HepG2 (cell line): Measurements from ENCODE around the gene MDP1. TPM values are rescaled to one million over a fixed set of nuclear protein-coding genes. Genes with fewer than 3 reads are reported as not detected.

ENCODE experiments used
- MEF2D ChIP-seq: sonication (generic); formaldehyde crosslinking; IDR thresholded peaks from 2 replicates; pipeline ENCODE4 v1.5.1; 2020; ENCODE audit warnings: mild to moderate bottlenecking, missing genetic modification reagents
- SALL1 ChIP-seq: sonication (generic); formaldehyde crosslinking; IDR thresholded peaks from 2 replicates; pipeline ENCODE4 v1.8.0; 2022; ENCODE audit warnings: mild to moderate bottlenecking, missing genetic modification reagents
- SMARCE1 ChIP-seq: fragments of 450-650 bp; IDR thresholded peaks from 2 replicates; pipeline ENCODE4 v1.6.1; 2017; ENCODE audit warnings: borderline replicate concordance
- SPEN ChIP-seq: sonication (generic); formaldehyde crosslinking; IDR thresholded peaks from 2 replicates; pipeline ENCODE4 v1.5.1; 2020; ENCODE audit warnings: low read depth, mild to moderate bottlenecking, missing genetic modification reagents
- TBL1XR1 ChIP-seq: fragments of 150-350 bp; IDR thresholded peaks from 2 replicates; pipeline ENCODE4 v1.6.1; 2014; ENCODE audit warnings: borderline replicate concordance, low read length; ENCODE audit not compliant: partially characterized antibody
- TSC22D2 ChIP-seq: sonication (generic); formaldehyde crosslinking; IDR thresholded peaks from 2 replicates; pipeline ENCODE4 v1.5.1; 2020; ENCODE audit warnings: missing genetic modification reagents, mild to moderate bottlenecking, borderline replicate concordance
- ZNF260 ChIP-seq: sonication (generic); formaldehyde crosslinking; IDR thresholded peaks from 2 replicates; pipeline ENCODE4 v1.4.0; 2020; ENCODE audit warnings: missing genetic modification reagents, low read depth, mild to moderate bottlenecking, borderline replicate concordance
- ZNF350 ChIP-seq: sonication (generic); formaldehyde crosslinking; IDR thresholded peaks from 2 replicates; pipeline ENCODE4 v1.4.0; 2020; ENCODE audit warnings: mild to moderate bottlenecking, low read depth, missing genetic modification reagents, borderline replicate concordance
- ZNF501 ChIP-seq: sonication (generic); formaldehyde crosslinking; IDR thresholded peaks from 2 replicates; pipeline ENCODE4 v1.5.1; 2020; ENCODE audit warnings: mild to moderate bottlenecking, moderate library complexity, missing genetic modification reagents
- ZNF512B ChIP-seq: sonication (generic); formaldehyde crosslinking; IDR thresholded peaks from 2 replicates; pipeline ENCODE4 v1.5.1; 2020; ENCODE audit warnings: missing genetic modification reagents, mild to moderate bottlenecking, borderline replicate concordance
- ZNF569 ChIP-seq: sonication (generic); formaldehyde crosslinking; IDR thresholded peaks from 2 replicates; pipeline ENCODE4 v1.5.0; 2020; ENCODE audit warnings: mild to moderate bottlenecking, missing genetic modification reagents, moderate library complexity, borderline replicate concordance
- ZNF724P ChIP-seq: sonication (generic); formaldehyde crosslinking; IDR thresholded peaks from 2 replicates; pipeline ENCODE4 v1.8.0; 2022; ENCODE audit warnings: missing genetic modification reagents, borderline replicate concordance
- ZNF784 ChIP-seq: sonication (generic); formaldehyde crosslinking; IDR thresholded peaks from 2 replicates; pipeline ENCODE4 v1.5.1; 2020; ENCODE audit warnings: missing genetic modification reagents, mild to moderate bottlenecking, borderline replicate concordance
- ZSCAN5A ChIP-seq: sonication (generic); formaldehyde crosslinking; IDR thresholded peaks from 2 replicates; pipeline ENCODE4 v1.8.0; 2022; ENCODE audit warnings: mild to moderate bottlenecking, missing genetic modification reagents, borderline replicate concordance
- polyA plus RNA-seq, 8 experiments: library from polyadenylated mRNA; depleted of rRNA in 3 of 8; stranded (reverse) in 7 of 8; unstranded in 1 of 8; fragments of >200 nt; fragmentation: Illumina TruSeq in 4 of 8; extraction: Trizol in 4 of 8; gene quantifications; 2 replicates each; pipeline versions ENCODE4 v1.2.1 to v1.2.3, GENCODE V29; 2011 to 2016; ENCODE audit warnings: low read depth in 4 of 8, missing spikeins in 1 of 8, mixed read lengths in 1 of 8; ENCODE audit not compliant: insufficient read depth in 1 of 8
- total RNA-seq, 5 experiments: library from RNA; depleted of rRNA; stranded (reverse); fragments of >200 nt; fragmentation: Illumina TruSeq; extraction: Trizol; gene quantifications; 2 replicates each; pipeline ENCODE4 v1.2.3, GENCODE V29; 2016; ENCODE audit warnings: low read depth in 1 of 5
- TF ChIP-seq, protein P1 (sequence below), 2 experiments: IDR thresholded peaks; 2 replicates each; pipeline ENCODE4 v1.6.1; 2011 to 2012; ENCODE audit warnings: low read length in 2 of 2, borderline replicate concordance in 1 of 2, low read depth in 1 of 2, mild to moderate bottlenecking in 1 of 2, moderate library complexity in 1 of 2
- TF ChIP-seq, protein P2 (sequence below): fragments of 450-650 bp; IDR thresholded peaks from 2 replicates; pipeline ENCODE4 v1.6.1; 2017

The MDP1 gene
- total and polyA plus RNA-seq, 2 of the 13 experiments (the other 11 are each of a cell fraction or from before 2014, with no cell fraction given): 44.1 to 48.7 TPM

- TF ChIP-seq, protein P1, sequence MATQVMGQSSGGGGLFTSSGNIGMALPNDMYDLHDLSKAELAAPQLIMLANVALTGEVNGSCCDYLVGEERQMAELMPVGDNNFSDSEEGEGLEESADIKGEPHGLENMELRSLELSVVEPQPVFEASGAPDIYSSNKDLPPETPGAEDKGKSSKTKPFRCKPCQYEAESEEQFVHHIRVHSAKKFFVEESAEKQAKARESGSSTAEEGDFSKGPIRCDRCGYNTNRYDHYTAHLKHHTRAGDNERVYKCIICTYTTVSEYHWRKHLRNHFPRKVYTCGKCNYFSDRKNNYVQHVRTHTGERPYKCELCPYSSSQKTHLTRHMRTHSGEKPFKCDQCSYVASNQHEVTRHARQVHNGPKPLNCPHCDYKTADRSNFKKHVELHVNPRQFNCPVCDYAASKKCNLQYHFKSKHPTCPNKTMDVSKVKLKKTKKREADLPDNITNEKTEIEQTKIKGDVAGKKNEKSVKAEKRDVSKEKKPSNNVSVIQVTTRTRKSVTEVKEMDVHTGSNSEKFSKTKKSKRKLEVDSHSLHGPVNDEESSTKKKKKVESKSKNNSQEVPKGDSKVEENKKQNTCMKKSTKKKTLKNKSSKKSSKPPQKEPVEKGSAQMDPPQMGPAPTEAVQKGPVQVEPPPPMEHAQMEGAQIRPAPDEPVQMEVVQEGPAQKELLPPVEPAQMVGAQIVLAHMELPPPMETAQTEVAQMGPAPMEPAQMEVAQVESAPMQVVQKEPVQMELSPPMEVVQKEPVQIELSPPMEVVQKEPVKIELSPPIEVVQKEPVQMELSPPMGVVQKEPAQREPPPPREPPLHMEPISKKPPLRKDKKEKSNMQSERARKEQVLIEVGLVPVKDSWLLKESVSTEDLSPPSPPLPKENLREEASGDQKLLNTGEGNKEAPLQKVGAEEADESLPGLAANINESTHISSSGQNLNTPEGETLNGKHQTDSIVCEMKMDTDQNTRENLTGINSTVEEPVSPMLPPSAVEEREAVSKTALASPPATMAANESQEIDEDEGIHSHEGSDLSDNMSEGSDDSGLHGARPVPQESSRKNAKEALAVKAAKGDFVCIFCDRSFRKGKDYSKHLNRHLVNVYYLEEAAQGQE (IDR thresholded peaks at IDR 0.05; ENCODE audit: borderline replicate concordance in 1 of 2, low read depth in 1 of 2, low read length in 2 of 2): 0 out of 4 replicates have a peak, but pooled peaks of 1 of the 2 experiments have one; percentile 33
- TF ChIP-seq ZNF260 (CRISPR knock-in tag): 0 out of 2 replicates have a peak, but pooled peaks have one; percentile 77
- peak; percentile 85 for TF ChIP-seq ZNF350 (CRISPR knock-in tag)
- TF ChIP-seq ZNF724P (CRISPR knock-in tag): peak; percentile 5; the same call in 1 of the 2 replicates
- no peak; the same call in 1 of the 2 replicates for TF ChIP-seq MEF2D (CRISPR knock-in tag)
- TF ChIP-seq TSC22D2 (CRISPR knock-in tag): no peak; the same call in none of the 2 replicates
- no peak for TF ChIP-seq SMARCE1
- TF ChIP-seq, protein P2, sequence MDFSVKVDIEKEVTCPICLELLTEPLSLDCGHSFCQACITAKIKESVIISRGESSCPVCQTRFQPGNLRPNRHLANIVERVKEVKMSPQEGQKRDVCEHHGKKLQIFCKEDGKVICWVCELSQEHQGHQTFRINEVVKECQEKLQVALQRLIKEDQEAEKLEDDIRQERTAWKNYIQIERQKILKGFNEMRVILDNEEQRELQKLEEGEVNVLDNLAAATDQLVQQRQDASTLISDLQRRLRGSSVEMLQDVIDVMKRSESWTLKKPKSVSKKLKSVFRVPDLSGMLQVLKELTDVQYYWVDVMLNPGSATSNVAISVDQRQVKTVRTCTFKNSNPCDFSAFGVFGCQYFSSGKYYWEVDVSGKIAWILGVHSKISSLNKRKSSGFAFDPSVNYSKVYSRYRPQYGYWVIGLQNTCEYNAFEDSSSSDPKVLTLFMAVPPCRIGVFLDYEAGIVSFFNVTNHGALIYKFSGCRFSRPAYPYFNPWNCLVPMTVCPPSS: no peak
- peak; percentile 66 for TF ChIP-seq SALL1 (CRISPR knock-in tag)
- TF ChIP-seq ZSCAN5A: peak; percentile 38; the same call in 1 of the 2 replicates
- TF ChIP-seq ZNF569 (CRISPR knock-in tag): peak; percentile 82; the same call in 1 of the 2 replicates
- TF ChIP-seq TBL1XR1: no peak
- peak; percentile 29 for TF ChIP-seq SPEN (CRISPR knock-in tag)
- peak; percentile 98 for TF ChIP-seq ZNF784 (CRISPR knock-in tag)
- no peak; the same call in 1 of the 2 replicates for TF ChIP-seq ZNF512B (CRISPR knock-in tag)
- TF ChIP-seq ZNF501 (CRISPR knock-in tag): 0 out of 2 replicates have a peak, but pooled peaks have one; percentile 55
These were observed 16.3 kb upstream of the MDP1 start, which contains the start of gene NEDD8 (continued) for GRCh38 chr14:24232121-24232644.
